Panc1 (cell line): Measurements from ENCODE around the gene CYP2A6. TPM values are rescaled to one million over a fixed set of nuclear protein-coding genes. Genes with fewer than 3 reads are reported as not detected.
"Not testable (repeated sequence)": the region's sequence is repeated elsewhere in the genome, so short reads cannot be mapped to it uniquely, and the experiment has no call there.

Experiments used
- ATAC-seq: fragments of 200-7000 bp; cut with Tn5 transposase; 2 replicates; pipeline ENCODE4 v1.9.1; 2020; ENCODE audit warnings: mild to moderate bottlenecking, moderate library complexity
- BruUV-seq: library from RNA; stranded (reverse); fragments of 400-500 nt; replicated peaks from 2 replicates; lab custom pipeline; 2021; lab: Mats Ljungman, UMichigan
- CTCF ChIA-PET: fragments of 300-600 bp; sonication (Branson Sonifier 250); formaldehyde crosslinking; loops from one replicate; lab custom pipeline; 2022; ENCODE audit warnings: antibody characterized with exemption; lab: Charles Lee
- POLR2A ChIA-PET: fragments of 300-600 bp; sonication (Branson Sonifier 250); formaldehyde crosslinking; loops from one replicate; lab custom pipeline; 2022; ENCODE audit warnings: antibody characterized with exemption; lab: Charles Lee
- DNase-seq: peaks from one replicate; pipeline ENCODE4 v3.0.0-alpha.2; 2010; ENCODE audit warnings: low read depth, low spot score
- H3K27ac ChIP-seq: 2 replicates; pipeline ENCODE4 v1.5.1; 2011; ENCODE audit warnings: mild to moderate bottlenecking, low read length, inconsistent platforms
- H3K27me3 ChIP-seq: fragments of 200-500 bp; sonication (Bioruptor generic); 2 replicates; pipeline ENCODE4 v1.6.0; 2014; ENCODE audit warnings: low read length, inconsistent platforms; ENCODE audit not compliant: control insufficient read depth, insufficient read depth
- H3K36me3 ChIP-seq: fragments of 200-500 bp; sonication (Bioruptor generic); 2 replicates; pipeline ENCODE4 v1.5.1; 2014; ENCODE audit warnings: inconsistent platforms, mild to moderate bottlenecking, low read length, moderate library complexity; ENCODE audit not compliant: control insufficient read depth, insufficient read depth
- H3K4me1 ChIP-seq: 2 replicates; pipeline ENCODE4 v1.5.1; 2011; ENCODE audit warnings: inconsistent platforms, mild to moderate bottlenecking, low read length, moderate library complexity; ENCODE audit not compliant: control insufficient read depth, insufficient read depth
- H3K4me3 ChIP-seq, 2 experiments: 2 replicates each; pipeline ENCODE4 v1.5.1; 2011 to 2012; ENCODE audit warnings: low read depth in 2 of 2, low read length in 2 of 2, mild to moderate bottlenecking in 2 of 2, inconsistent platforms in 1 of 2, moderate library complexity in 1 of 2
- H3K9me3 ChIP-seq: fragments of 200-500 bp; sonication (Bioruptor generic); 2 replicates; pipeline ENCODE4 v1.5.1; 2014; ENCODE audit warnings: low read depth, mild to moderate bottlenecking, inconsistent platforms, low read length, moderate library complexity; ENCODE audit not compliant: control insufficient read depth, insufficient read depth
- CTCF ChIP-seq: fragments of 450-650 bp; IDR thresholded peaks from 2 replicates; pipeline ENCODE4 v1.5.1; 2017; ENCODE audit warnings: mild to moderate bottlenecking
- POLR2AphosphoS5 ChIP-seq: IDR thresholded peaks from 2 replicates; pipeline ENCODE4 v1.6.1; 2012; ENCODE audit warnings: mild to moderate bottlenecking, low read depth, low read length, moderate library complexity
- SIN3A ChIP-seq: IDR thresholded peaks from 2 replicates; pipeline ENCODE4 v1.6.1; 2012; ENCODE audit warnings: low read depth, mild to moderate bottlenecking, low read length, moderate library complexity, borderline replicate concordance; ENCODE audit not compliant: insufficient read depth
- TCF7L2 ChIP-seq: IDR thresholded peaks from 2 replicates; pipeline ENCODE4 v1.6.1; 2011; ENCODE audit warnings: mild to moderate bottlenecking, low read depth, low read length, inconsistent platforms
- in situ Hi-C: cut with HindIII; loops from 2 replicates; pipeline ENCODE4 v1.10.0; 2016; ENCODE audit warnings: low sequenced_read_pairs, low pct_unique_long_range_greater_than_20kb
- intact Hi-C: fragments of 100-400 bp; cut with micrococcal nuclease; formaldehyde crosslinking; loops from one replicate; pipeline ENCODE4 v1.10.0; 2022; ENCODE audit not compliant: unreplicated experiment
- total RNA-seq: library from RNA; stranded (reverse); gene quantifications from one replicate; pipeline ENCODE4 v1.2.1, GENCODE V29; 2021; ENCODE audit not compliant: unreplicated experiment
- TF ChIP-seq, protein P1 (sequence below), 2 experiments: IDR thresholded peaks; 2 replicates each; pipeline ENCODE4 v1.6.1; 2011 to 2012; ENCODE audit warnings: low read depth in 2 of 2, control low read depth in 1 of 2, low read length in 1 of 2, mild to moderate bottlenecking in 1 of 2, moderate library complexity in 1 of 2; ENCODE audit not compliant: insufficient read depth in 1 of 2

Gene CYP2A6
- total RNA-seq, 1 experiment from 2014 or later = 0.41 TPM

DNA sequence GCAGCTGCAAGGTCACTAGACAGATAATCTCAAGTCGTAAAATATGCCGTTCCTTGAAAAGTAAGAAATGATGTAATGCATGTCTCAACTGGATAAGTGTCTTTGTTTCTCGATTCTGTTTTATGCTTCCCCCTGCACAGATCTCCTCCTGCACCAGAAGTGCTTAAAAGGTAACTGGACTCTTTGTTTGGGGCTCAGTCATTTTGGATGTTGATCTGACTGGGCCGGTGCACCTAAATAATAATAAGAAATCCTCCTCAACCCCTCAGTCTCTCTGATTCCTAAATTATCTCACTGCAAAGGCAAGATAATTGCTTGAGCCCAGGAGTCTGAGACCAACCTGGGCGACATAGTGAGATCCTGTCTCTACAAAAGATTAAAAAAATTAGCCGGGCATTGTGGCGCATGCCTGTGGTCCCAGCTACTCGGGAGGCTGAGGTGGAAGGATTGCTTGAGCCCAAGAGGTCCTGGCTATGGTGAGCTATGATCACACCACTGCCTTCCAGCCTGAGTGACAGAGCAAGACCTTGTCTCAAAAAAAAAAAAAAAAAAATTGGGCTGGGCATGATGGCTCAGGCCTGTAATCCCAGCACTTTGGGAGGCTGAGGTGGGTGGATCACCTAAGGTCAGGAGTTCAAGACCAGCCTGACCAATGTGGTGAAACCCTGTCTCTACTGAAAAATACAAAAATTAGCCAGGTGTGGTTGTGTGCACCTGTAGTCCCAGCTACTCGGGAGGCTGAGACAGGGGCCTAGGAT is 14.7 kb upstream of the CYP2A6 start:
- H3K36me3 ChIP-seq, DNase-seq, intact Hi-C loops, in situ Hi-C loops, H3K27ac ChIP-seq, H3K27me3 ChIP-seq, H3K4me1 ChIP-seq, ATAC-seq, H3K9me3 ChIP-seq, H3K4me3 ChIP-seq, BruUV-seq: not testable (repeated sequence)
- ChIA-PET CTCF (interaction anchor here (0.7 kb wide), 2 partner anchors 37 to 55 kb away, joined by 5 to 8 read pairs; no protein-coding TSS in a partner anchor), POLR2A (interaction anchor here (0.7 kb wide), 1 partner anchor 387 kb away, joined by 5 read pairs; no protein-coding TSS in a partner anchor)

GRCh38 chr19:40862785-40863184 is 12.5 kb upstream of the CYP2A6 start:
- Histone ChIP-seq H3K9me3 (no peaks in the 10 kb centered on the region), H3K4me1 (no peaks in the 10 kb centered on the region), H3K4me3 (no peak overlapping the region), H3K27ac (no peak overlapping the region), H3K36me3 (no peaks in the 10 kb centered on the region), H3K27me3 (no peaks in the 10 kb centered on the region; the same call in 1 of the 2 replicates)
- intact Hi-C loops (no loop called here), in situ Hi-C loops (no loop called here)
- ChIA-PET CTCF (no interaction called here), POLR2A (interaction anchor here (0.7 kb wide), 1 partner anchor 204 kb away, joined by 3 read pairs; no protein-coding TSS in a partner anchor)
- no peak for DNase-seq
- no peak for TF ChIP-seq SIN3A
- no peak for TF ChIP-seq TCF7L2
- no peak for TF ChIP-seq CTCF
- TF ChIP-seq, protein P1, sequence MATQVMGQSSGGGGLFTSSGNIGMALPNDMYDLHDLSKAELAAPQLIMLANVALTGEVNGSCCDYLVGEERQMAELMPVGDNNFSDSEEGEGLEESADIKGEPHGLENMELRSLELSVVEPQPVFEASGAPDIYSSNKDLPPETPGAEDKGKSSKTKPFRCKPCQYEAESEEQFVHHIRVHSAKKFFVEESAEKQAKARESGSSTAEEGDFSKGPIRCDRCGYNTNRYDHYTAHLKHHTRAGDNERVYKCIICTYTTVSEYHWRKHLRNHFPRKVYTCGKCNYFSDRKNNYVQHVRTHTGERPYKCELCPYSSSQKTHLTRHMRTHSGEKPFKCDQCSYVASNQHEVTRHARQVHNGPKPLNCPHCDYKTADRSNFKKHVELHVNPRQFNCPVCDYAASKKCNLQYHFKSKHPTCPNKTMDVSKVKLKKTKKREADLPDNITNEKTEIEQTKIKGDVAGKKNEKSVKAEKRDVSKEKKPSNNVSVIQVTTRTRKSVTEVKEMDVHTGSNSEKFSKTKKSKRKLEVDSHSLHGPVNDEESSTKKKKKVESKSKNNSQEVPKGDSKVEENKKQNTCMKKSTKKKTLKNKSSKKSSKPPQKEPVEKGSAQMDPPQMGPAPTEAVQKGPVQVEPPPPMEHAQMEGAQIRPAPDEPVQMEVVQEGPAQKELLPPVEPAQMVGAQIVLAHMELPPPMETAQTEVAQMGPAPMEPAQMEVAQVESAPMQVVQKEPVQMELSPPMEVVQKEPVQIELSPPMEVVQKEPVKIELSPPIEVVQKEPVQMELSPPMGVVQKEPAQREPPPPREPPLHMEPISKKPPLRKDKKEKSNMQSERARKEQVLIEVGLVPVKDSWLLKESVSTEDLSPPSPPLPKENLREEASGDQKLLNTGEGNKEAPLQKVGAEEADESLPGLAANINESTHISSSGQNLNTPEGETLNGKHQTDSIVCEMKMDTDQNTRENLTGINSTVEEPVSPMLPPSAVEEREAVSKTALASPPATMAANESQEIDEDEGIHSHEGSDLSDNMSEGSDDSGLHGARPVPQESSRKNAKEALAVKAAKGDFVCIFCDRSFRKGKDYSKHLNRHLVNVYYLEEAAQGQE (IDR thresholded peaks at IDR 0.05; ENCODE audit: insufficient read depth in 1 of 2, low read depth in 2 of 2, low read length in 1 of 2) = no peak
- no peak for TF ChIP-seq POLR2AphosphoS5
- no TSS peak for BruUV-seq
- no peak for ATAC-seq

GRCh38 chr19:40862333-40862732 is 12.1 kb upstream of the CYP2A6 start:
- in situ Hi-C loops = no loop called here
- ChIA-PET POLR2A (interaction anchor here (0.7 kb wide), 1 partner anchor 205 kb away, joined by 3 read pairs; no protein-coding TSS in a partner anchor), CTCF (no interaction called here)
- no peaks in the 10 kb centered on the region; the same call in 1 of the 2 replicates for H3K27me3 ChIP-seq
- H3K4me3 ChIP-seq = no peak overlapping the region
- TF ChIP-seq POLR2AphosphoS5 (no peak), CTCF (no peak; the same call in 1 of the 2 replicates), SIN3A (no peak), TCF7L2 (no peak)
- TF ChIP-seq, protein P1 (IDR thresholded peaks at IDR 0.05; ENCODE audit: insufficient read depth in 1 of 2, low read depth in 2 of 2, low read length in 1 of 2) = no peak
- no peaks in the 10 kb centered on the region for H3K9me3 ChIP-seq
- no peaks in the 10 kb centered on the region for H3K36me3 ChIP-seq
- DNase-seq = no peak
- intact Hi-C loops = no loop called here
- no TSS peak for BruUV-seq
- no peak overlapping the region for H3K27ac ChIP-seq
- ATAC-seq = no peak
- H3K4me1 ChIP-seq = no peaks in the 10 kb centered on the region
